Endothelial cell (in vitro differentiated cells): ENCODE measurements around the gene VCX2. TPM values are rescaled to one million over a fixed set of nuclear protein-coding genes. Genes with fewer than 3 reads are reported as not detected.

Experiments
- DNase-seq: peaks from one replicate; pipeline ENCODE4 v3.0.0; 2021; ENCODE audit warnings: low spot score
- H3K27ac Mint-ChIP-seq: one replicate; pipeline ENCODE4 v1.8.0; 2021; ENCODE audit warnings: mixed read lengths, inconsistent platforms; ENCODE audit not compliant: unreplicated experiment
- H3K27me3 Mint-ChIP-seq: one replicate; pipeline ENCODE4 v1.8.0; 2021; ENCODE audit warnings: mild to moderate bottlenecking, moderate library complexity, mixed read lengths, inconsistent platforms; ENCODE audit not compliant: unreplicated experiment
- H3K36me3 Mint-ChIP-seq: one replicate; pipeline ENCODE4 v1.8.0; 2021; ENCODE audit warnings: mild to moderate bottlenecking, low read depth, mixed read lengths, inconsistent platforms; ENCODE audit not compliant: unreplicated experiment
- H3K4me1 Mint-ChIP-seq: one replicate; pipeline ENCODE4 v1.8.0; 2021; ENCODE audit warnings: mild to moderate bottlenecking, mixed read lengths, inconsistent platforms; ENCODE audit not compliant: unreplicated experiment
- H3K4me3 Mint-ChIP-seq: one replicate; pipeline ENCODE4 v1.8.0; 2021; ENCODE audit warnings: mild to moderate bottlenecking, mixed read lengths, inconsistent platforms; ENCODE audit not compliant: unreplicated experiment
- H3K9me3 Mint-ChIP-seq: one replicate; pipeline ENCODE4 v1.8.0; 2021; ENCODE audit warnings: mixed read lengths, inconsistent platforms; ENCODE audit not compliant: unreplicated experiment
- CTCF ChIP-seq: fragments of 200-600 bp; sonication (generic); IDR thresholded peaks from one replicate; pipeline ENCODE4 v1.5.0; 2021; ENCODE audit warnings: antibody characterized with exemption; ENCODE audit not compliant: unreplicated experiment
- total RNA-seq: library from RNA; stranded (reverse); fragmentation: NEBNext Ultra II Directional; extraction: Animal tissue kit (Norgen Biotek cat#: 25700); gene quantifications from one replicate; pipeline ENCODE4 v1.2.1, GENCODE V29; 2021; ENCODE audit not compliant: unreplicated experiment

Gene VCX2
- total RNA-seq, 1 donor from 2014 or later, result not detected

GRCh38 chrX:8194216-8194615 lies 23.1 kb upstream of the VCX2 start:
- Mint-ChIP-seq H3K27ac (no peak overlapping the region), H3K36me3 (no peaks in the 10 kb centered on the region), H3K4me1 (no peaks in the 10 kb centered on the region), H3K9me3 (no peaks in the 10 kb centered on the region), H3K27me3 (no peaks in the 10 kb centered on the region), H3K4me3 (no peak overlapping the region)
- DNase-seq, result no peak
- no peak for TF ChIP-seq CTCF

GRCh38 chrX:8192276-8192675 lies 21.2 kb upstream of the VCX2 start:
- Mint-ChIP-seq H3K27ac (no peak overlapping the region), H3K27me3 (no peaks in the 10 kb centered on the region), H3K4me1 (no peaks in the 10 kb centered on the region), H3K4me3 (no peak overlapping the region), H3K9me3 (no peaks in the 10 kb centered on the region), H3K36me3 (no peaks in the 10 kb centered on the region)
- TF ChIP-seq CTCF, result no peak
- no peak for DNase-seq

- Mint-ChIP-seq H3K4me3 (no peak overlapping the region), H3K36me3 (no peaks in the 10 kb centered on the region)
Observed at GRCh38 chrX:8191022-8191421, 20.0 kb upstream of the VCX2 start.

DNA sequence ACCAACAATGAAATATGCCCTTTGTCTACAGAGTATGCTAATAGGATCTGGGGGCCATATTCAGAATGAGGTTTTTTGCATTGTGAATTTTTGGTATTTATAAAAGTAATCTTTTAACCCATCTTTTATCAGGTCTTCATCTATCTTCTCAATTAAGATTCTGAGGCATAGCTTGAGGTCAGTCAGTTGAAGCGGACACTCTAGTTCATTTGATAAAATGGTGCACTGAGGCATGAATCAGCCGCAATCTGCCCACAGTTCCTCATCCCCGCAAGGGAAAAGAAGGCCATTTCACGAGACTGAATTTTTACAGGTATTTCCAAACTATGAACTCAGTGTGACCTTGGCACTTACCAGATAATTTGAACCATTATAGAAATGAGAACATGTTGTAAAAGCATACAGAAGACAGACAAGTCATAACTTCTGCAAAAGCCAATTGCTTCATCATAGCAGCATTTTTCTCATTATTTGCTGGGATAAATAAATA lies 19.3 kb upstream of the VCX2 start:
- no peak for DNase-seq
- H3K4me1 Mint-ChIP-seq, result no peaks in the 10 kb centered on the region
- TF ChIP-seq CTCF, result no peak
- H3K27me3 Mint-ChIP-seq, result no peaks in the 10 kb centered on the region
- H3K27ac Mint-ChIP-seq, result no peak overlapping the region
- H3K9me3 Mint-ChIP-seq, result no peaks in the 10 kb centered on the region
- H3K4me3 Mint-ChIP-seq, result no peak overlapping the region
- H3K36me3 Mint-ChIP-seq, result no peaks in the 10 kb centered on the region

More at GRCh38 chrX:8191022-8191421, 20.0 kb upstream of the VCX2 start:
- Mint-ChIP-seq H3K4me1 (no peaks in the 10 kb centered on the region), H3K27ac (no peak overlapping the region), H3K9me3 (no peaks in the 10 kb centered on the region), H3K27me3 (no peaks in the 10 kb centered on the region)
- no peak for DNase-seq
- TF ChIP-seq CTCF, result no peak

DNA sequence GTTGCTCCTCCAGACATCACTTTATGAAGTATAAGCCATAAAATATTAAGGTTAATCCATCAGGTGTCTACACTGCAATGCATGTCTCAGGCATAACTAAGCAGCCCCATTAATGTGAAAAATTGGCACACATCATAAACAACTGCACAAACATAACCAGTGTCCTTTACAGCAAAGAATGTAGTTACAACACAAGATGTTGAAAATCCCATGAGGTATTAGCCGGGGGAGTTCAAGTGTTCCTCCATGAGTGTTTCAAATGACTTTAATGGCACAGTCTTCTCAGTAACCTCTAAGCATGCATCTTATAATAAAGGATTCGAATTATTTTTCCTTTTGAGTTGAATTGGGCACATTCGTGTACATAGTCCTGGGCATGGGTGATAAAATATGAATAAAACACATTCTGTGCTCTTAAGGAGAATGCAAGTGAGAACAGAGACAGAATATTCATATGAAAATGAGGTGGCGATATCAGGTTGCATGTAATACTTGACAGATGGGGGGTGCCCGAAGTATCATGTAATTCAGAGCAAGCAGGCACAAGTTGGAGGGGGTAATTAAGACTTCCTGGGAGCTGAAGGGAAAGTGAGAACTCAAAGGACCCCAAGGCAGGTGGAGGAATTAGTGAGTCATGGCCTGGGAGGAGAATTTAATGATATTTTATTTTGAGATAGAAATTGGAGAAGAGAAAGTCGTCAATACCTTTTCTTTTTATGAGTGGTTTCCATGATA lies 18.2 kb upstream of the VCX2 start:
- no peak for DNase-seq
- H3K4me1 Mint-ChIP-seq, result no peaks in the 10 kb centered on the region
- no peak overlapping the region for H3K27ac Mint-ChIP-seq
- H3K9me3 Mint-ChIP-seq, result no peaks in the 10 kb centered on the region
- no peak for TF ChIP-seq CTCF
- no peak overlapping the region for H3K4me3 Mint-ChIP-seq
- H3K27me3 Mint-ChIP-seq, result no peaks in the 10 kb centered on the region
- H3K36me3 Mint-ChIP-seq, result no peaks in the 10 kb centered on the region
